ENCODE data around the gene UNG. TPM values are rescaled to one million over a fixed set of nuclear protein-coding genes. Genes with fewer than 3 reads are reported as not detected.

The UNG gene
- total and polyA plus RNA-seq, 12 donors = 14.2 to 37.3 (median 27.3) TPM

DNA sequence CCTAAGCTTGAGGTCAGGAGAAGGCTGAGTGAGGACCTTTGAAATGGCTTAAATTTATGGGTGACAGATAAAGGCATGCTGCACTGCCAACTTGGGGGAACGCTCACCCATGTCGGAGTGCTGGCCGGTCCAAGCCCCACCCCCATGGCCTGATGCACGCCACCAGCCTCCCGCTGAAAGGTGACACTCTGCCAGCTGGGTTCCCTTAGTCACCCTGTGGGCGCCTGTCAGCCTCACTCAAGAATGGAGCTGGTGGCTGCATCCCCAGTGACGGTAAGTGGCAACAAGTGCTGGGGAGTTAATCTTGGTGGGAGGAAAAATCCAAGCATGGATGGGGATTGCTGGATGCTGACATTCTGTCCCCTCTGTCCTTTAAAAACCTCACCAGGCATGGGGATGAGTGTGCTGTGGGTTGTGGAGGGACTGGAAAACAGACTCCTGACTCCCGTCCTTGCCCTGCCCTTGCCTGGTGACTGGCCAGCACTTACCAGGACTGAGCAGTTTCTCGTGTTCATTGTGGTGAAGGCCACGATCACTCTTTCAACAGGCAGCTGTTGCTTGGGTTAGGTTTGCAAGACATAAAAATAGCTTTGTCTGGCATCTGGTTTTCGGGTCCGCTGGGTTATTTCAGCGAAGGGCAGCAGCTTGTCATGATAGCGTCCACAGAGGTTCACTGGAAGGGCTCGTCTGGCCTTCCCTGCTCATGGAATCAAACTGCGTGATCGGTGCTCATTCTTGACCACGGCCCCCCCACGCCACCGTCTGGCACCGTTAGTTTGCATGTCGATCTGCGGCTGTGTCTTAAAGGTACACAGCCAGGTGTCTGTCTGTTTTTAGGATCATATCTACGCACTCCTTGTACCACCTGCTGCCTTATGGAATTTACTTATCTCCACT is 34.0 kb downstream of the UNG start:
- Histone ChIP-seq H3K4me3 (peak overlapping the region in 5 of 10 donors; percentile 22 to 41 (median 37)), H3K27ac (peak overlapping the region; percentile 63 to 90 (median 82)), H3K36me3 (peaks cover 0 to 21% (median 0%) of the 10 kb centered on the region in 9 donors), H3K9me3 (peaks cover 0 to 8% (median 0%) of the 10 kb centered on the region in 11 donors), H3K27me3 (no peaks in the 10 kb centered on the region), H3K4me1 (peaks cover 0 to 76% (median 38%) of the 10 kb centered on the region in 9 donors)
- TF ChIP-seq, protein P1, sequence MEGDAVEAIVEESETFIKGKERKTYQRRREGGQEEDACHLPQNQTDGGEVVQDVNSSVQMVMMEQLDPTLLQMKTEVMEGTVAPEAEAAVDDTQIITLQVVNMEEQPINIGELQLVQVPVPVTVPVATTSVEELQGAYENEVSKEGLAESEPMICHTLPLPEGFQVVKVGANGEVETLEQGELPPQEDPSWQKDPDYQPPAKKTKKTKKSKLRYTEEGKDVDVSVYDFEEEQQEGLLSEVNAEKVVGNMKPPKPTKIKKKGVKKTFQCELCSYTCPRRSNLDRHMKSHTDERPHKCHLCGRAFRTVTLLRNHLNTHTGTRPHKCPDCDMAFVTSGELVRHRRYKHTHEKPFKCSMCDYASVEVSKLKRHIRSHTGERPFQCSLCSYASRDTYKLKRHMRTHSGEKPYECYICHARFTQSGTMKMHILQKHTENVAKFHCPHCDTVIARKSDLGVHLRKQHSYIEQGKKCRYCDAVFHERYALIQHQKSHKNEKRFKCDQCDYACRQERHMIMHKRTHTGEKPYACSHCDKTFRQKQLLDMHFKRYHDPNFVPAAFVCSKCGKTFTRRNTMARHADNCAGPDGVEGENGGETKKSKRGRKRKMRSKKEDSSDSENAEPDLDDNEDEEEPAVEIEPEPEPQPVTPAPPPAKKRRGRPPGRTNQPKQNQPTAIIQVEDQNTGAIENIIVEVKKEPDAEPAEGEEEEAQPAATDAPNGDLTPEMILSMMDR (IDR thresholded peaks at IDR 0.05) = no peak
- DNase-seq (peak; percentile 76 to 84), ATAC-seq (peak; percentile 84 to 95 (median 93))
- intact Hi-C loops (cut with DNase I) = loop anchor here in 1 of 10 donors (2.0 kb wide), 1 partner anchor 15 kb away; the partner anchor contains the start of gene ACACB
- WGBS, 2 donors = 39 to 48% methylated on average over 24 of the region's 24 CpGs

DNA sequence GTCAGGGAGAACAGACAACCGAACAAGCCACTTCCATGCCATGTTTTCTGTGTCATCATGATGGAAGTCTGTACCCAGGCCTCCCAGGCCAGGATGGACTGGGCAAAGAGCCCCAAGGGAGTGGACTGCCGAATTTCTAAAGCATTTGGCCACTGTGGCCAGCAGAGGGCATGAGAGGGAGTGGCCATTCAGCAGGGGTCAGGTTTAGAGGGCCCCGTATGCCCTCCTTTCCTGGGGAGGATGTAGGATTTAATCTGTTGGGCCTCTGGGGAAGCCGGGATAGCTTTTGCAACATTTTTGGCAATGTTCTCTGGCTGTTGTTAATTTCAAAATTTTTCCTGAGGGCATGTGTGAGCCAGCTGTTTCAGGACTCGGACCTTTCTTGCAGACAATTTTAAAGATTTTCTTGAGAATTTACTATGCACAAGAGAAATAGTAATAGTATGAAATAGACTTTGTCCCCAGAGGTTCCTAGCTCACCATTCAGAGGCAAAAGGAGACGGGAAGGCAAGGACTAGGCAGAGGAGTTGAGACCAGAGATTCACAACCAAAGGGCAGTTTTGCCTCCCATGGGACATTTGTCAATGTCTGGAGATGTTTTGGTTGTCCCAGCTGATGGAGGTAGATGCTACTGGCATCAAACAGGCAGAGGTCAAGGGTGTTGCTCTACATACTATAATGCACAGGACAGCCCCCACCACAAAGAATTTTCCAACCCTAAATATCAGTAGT is 37.0 kb downstream of the UNG start:
- Histone ChIP-seq H3K27ac (peak overlapping the region in 9 of 10 donors; percentile 30 to 86 (median 52)), H3K36me3 (peaks cover 0 to 8% (median 0%) of the 10 kb centered on the region in 9 donors), H3K9me3 (peaks cover 0 to 9% (median 0%) of the 10 kb centered on the region in 11 donors), H3K4me3 (no peak overlapping the region), H3K27me3 (no peaks in the 10 kb centered on the region), H3K4me1 (peaks cover 0 to 84% (median 46%) of the 10 kb centered on the region in 9 donors)
- 30 to 38% methylated on average over 6 of the region's 6 CpGs for WGBS, 2 donors
- TF ChIP-seq, protein P1 (IDR thresholded peaks at IDR 0.05) = peak; percentile 28 to 68 (median 59)
- DNase-seq = peak; percentile 34 to 43
- intact Hi-C loops (cut with DNase I) = loop anchor here in 1 of 10 donors (2.0 kb wide), 1 partner anchor 16 kb away; no protein-coding TSS in a partner anchor
- ATAC-seq = peak in 7 of 8 donors; percentile 3 to 30 (median 16)

DNA sequence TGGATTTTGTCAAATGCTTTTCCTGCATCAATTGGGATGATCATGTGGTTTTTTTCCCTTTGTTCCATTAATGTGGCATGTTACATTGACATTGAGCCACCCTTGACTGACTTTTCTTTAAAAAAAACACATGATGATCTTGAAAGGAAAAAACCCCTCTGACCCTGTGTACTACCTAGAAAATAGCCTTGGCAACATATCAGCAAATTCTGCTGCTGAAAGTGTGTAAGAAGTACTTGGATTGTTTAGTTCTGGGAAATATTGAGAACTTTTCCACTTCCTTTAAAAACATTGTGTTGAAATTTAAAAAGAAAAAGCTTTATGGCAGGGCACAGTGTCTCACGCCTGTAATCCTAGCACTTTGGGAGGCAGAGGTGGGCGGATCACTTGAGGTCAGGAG is 39.7 kb downstream of the UNG start:
- intact Hi-C loops (cut with DNase I) = no loop called here
- Histone ChIP-seq H3K36me3 (peaks cover 0 to 26% (median 0%) of the 10 kb centered on the region in 9 donors), H3K4me1 (peaks cover 0 to 80% (median 42%) of the 10 kb centered on the region in 9 donors), H3K9me3 (peaks cover 0 to 9% (median 0%) of the 10 kb centered on the region in 11 donors), H3K27ac (peak overlapping the region; percentile 21 to 63 (median 39)), H3K4me3 (no peak overlapping the region), H3K27me3 (no peaks in the 10 kb centered on the region)
- DNase-seq (no peak), ATAC-seq (peak in 3 of 8 donors; percentile 26 to 52 (median 40))
- 63 to 68% methylated on average over 2 of the region's 2 CpGs for WGBS, 2 donors
- TF ChIP-seq, protein P1 (IDR thresholded peaks at IDR 0.05) = no peak

DNA sequence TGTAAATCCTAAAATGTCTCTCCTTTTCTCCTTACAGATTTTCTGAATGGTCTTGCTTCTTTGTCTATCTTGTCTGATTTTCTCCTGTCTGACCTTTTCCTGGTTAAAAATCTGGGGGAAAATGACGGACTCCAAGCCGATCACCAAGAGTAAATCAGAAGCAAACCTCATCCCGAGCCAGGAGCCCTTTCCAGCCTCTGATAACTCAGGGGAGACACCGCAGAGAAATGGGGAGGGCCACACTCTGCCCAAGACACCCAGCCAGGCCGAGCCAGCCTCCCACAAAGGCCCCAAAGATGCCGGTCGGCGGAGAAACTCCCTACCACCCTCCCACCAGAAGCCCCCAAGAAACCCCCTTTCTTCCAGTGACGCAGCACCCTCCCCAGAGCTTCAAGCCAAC is 42.0 kb downstream of the UNG start:
- no peak for DNase-seq
- H3K9me3 ChIP-seq = peaks cover 0 to 9% (median 0%) of the 10 kb centered on the region in 11 donors
- no peaks in the 10 kb centered on the region for H3K27me3 ChIP-seq
- H3K4me3 ChIP-seq = no peak overlapping the region
- peaks cover 0 to 77% (median 38%) of the 10 kb centered on the region in 9 donors for H3K4me1 ChIP-seq
- ATAC-seq = peak in 5 of 8 donors; percentile 8 to 56 (median 20)
- intact Hi-C loops (cut with DNase I) = no loop called here
- peak overlapping the region in 7 of 10 donors; percentile 32 to 63 (median 42) for H3K27ac ChIP-seq
- WGBS, 2 donors = 61 to 74% methylated on average over 9 of the region's 9 CpGs
- TF ChIP-seq, protein P1 (IDR thresholded peaks at IDR 0.05) = no peak
- peaks cover 0 to 43% (median 0%) of the 10 kb centered on the region in 9 donors for H3K36me3 ChIP-seq
